ENCODE measurements around the gene PKP1. TPM values are rescaled to one million over a fixed set of nuclear protein-coding genes. Genes with fewer than 3 reads are reported as not detected.

Gene PKP1
- total and polyA plus RNA-seq, 2 of the 4 experiments (the other 2 are of a cell fraction): 0.18 to 0.36 TPM

- Histone ChIP-seq H3K4ac (ENCODE audit: low read depth, low read length) (no peak overlapping the region), H3K27ac (ENCODE audit: insufficient read depth, low read length) (no peak overlapping the region), H2AFZ (replicated peaks; ENCODE audit: low read length, poor library complexity) (no peak overlapping the region), H3K4me3 (ENCODE audit: insufficient read depth, low read depth, low read length) (no peak overlapping the region), H3K56ac (ENCODE audit: extremely low read depth, insufficient read depth, low read length) (no peak overlapping the region), H3K14ac (replicated peaks; ENCODE audit: low read depth, low read length) (no peak overlapping the region), H3K4me1 (ENCODE audit: control insufficient read depth, insufficient read depth, low read length) (no peaks in the 10 kb centered on the region), H2AK9ac (replicated peaks; ENCODE audit: low read depth, low read length, poor library complexity) (no peak overlapping the region), H2BK120ac (ENCODE audit: low read depth, low read length) (no peak overlapping the region), H4K8ac (ENCODE audit: low read depth in 2 of 2, low read length in 2 of 2) (no peak overlapping the region), H4K5ac (ENCODE audit: low read depth, low read length) (no peak overlapping the region), H3K4me2 (ENCODE audit: low read depth, low read length) (no peak overlapping the region), H3K23ac (ENCODE audit: low read depth, low read length) (no peak overlapping the region), H3K79me1 (ENCODE audit: low read depth in 1 of 2, low read length in 2 of 2) (no peaks in the 10 kb centered on the region), H3K18ac (ENCODE audit: low read depth, low read length) (no peak overlapping the region), H3K9me3 (ENCODE audit: control insufficient read depth, insufficient read depth, low read length) (no peaks in the 10 kb centered on the region), H2AK5ac (ENCODE audit: low read depth, low read length) (no peak overlapping the region), H3K36me3 (ENCODE audit: control insufficient read depth, insufficient read depth, low read length) (no peaks in the 10 kb centered on the region), H2BK5ac (ENCODE audit: low read depth, low read length, poor library complexity, severe bottlenecking) (no peak overlapping the region), H4K91ac (ENCODE audit: insufficient read depth, low read depth, low read length) (no peak overlapping the region), H2BK15ac (ENCODE audit: low read depth, low read length) (no peak overlapping the region), H3K27me3 (ENCODE audit: control insufficient read depth, insufficient read depth, low read length) (peaks cover 89% of the 10 kb centered on the region), H4K20me1 (ENCODE audit: insufficient read depth, low read length) (no peaks in the 10 kb centered on the region), H3K9me1 (ENCODE audit: insufficient read depth, low read length) (no peaks in the 10 kb centered on the region), H3K9ac (ENCODE audit: low read depth, low read length) (no peak overlapping the region), H2BK20ac (ENCODE audit: low read depth, low read length) (no peak overlapping the region)
- peak; percentile 40; the same call in 1 of the 2 replicates for ATAC-seq (ENCODE audit: low read depth)
- DNase-seq: peak; percentile 12
- TF ChIP-seq MXI1 (IDR thresholded peaks at IDR 0.05; ENCODE audit: borderline replicate concordance, low read depth, low read length) (no peak), NFE2L2 (IDR thresholded peaks at IDR 0.05; ENCODE audit: low read depth, low read length) (no peak), BHLHE40 (IDR thresholded peaks at IDR 0.05; ENCODE audit: low read depth, low read length) (peak; percentile 89)
- ChIA-PET POLR2A (ENCODE audit: unreplicated experiment) (no interaction called here), CTCF (no interaction called here)
- intact Hi-C loops (cut with micrococcal nuclease): no loop called here
- no CpG with 5 or more reads among the region's 9 CpGs for WGBS, 2 experiments (ENCODE audit: extremely low coverage in 2 of 2, insufficient read length in 1 of 2)
- dilution Hi-C loops (cut with HindIII; ENCODE audit: low sequenced_read_pairs, unreplicated experiment): no loop called here
- in situ Hi-C loops (cut with MboI; ENCODE audit: low sequenced_read_pairs): no loop called here
- no TSS peak for BruUV-seq (replicated peaks)
These were observed 26.1 kb downstream of the PKP1 start for GRCh38 chr1:201309416-201309815.

All from IMR-90 (cell line).